ENCODE data around the gene PPCDC. TPM values are rescaled to one million over a fixed set of nuclear protein-coding genes. Genes with fewer than 3 reads are reported as not detected.
A peak's percentile ranks its signal among the peaks of the same experiment; 100 is the strongest.

PPCDC gene
- total RNA-seq, 1 donor from 2014 or later, result 11.2 TPM

DNA sequence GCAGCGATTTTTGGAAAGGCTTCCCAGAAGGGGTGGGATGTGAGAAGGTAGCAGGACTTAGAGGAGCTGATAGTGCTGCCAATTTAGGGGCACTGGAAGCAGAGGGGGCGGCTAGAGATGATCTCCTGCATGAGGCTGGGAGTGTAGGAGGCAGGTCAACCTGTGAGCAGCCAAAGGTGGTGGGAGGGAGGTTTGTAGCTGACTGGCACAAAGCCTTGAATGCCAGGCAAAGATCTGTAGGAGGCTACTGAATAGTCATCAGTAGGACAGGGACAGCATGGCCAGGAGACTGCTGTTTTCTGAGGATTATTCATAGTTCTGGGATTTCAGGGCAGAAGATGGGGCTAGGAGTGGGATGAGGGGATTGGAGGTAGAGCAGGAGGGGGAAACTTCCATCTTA lies 25.8 kb upstream of the PPCDC start:
- DNase-seq, result no peak
- Histone ChIP-seq H3K9me3 (no peaks in the 10 kb centered on the region), H3K4me3 (no peak overlapping the region), H3K27ac (no peak overlapping the region), H3K36me3 (no peaks in the 10 kb centered on the region), H3K27me3 (ENCODE audit: low read depth) (peaks cover 9% of the 10 kb centered on the region), H3K4me1 (peaks cover 12% of the 10 kb centered on the region)
- TF ChIP-seq, protein P1, sequence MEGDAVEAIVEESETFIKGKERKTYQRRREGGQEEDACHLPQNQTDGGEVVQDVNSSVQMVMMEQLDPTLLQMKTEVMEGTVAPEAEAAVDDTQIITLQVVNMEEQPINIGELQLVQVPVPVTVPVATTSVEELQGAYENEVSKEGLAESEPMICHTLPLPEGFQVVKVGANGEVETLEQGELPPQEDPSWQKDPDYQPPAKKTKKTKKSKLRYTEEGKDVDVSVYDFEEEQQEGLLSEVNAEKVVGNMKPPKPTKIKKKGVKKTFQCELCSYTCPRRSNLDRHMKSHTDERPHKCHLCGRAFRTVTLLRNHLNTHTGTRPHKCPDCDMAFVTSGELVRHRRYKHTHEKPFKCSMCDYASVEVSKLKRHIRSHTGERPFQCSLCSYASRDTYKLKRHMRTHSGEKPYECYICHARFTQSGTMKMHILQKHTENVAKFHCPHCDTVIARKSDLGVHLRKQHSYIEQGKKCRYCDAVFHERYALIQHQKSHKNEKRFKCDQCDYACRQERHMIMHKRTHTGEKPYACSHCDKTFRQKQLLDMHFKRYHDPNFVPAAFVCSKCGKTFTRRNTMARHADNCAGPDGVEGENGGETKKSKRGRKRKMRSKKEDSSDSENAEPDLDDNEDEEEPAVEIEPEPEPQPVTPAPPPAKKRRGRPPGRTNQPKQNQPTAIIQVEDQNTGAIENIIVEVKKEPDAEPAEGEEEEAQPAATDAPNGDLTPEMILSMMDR (IDR thresholded peaks at IDR 0.05), result no peak
- intact Hi-C loops (cut with DNase I), result no loop called here
- ATAC-seq, result no peak

DNA sequence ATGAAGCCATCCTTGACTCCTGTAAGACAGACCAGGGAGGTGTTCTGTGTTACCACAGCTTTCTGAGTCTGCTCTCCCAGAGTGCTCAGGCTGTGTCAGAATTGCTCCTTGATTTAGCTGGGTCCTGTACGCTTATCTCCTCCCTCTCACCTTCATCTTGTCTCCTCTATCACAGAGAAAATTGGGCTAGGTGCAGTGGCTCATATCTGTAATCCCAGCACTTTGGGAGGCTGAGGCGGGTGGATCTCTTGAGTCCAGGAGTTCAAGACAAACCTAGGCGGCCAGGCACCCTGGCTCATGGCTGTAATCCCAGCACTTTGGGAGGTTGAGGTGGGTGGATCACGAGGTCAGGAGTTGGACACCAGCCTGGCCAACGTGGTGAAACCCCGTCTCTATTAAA lies 22.1 kb upstream of the PPCDC start:
- Histone ChIP-seq H3K4me1 (peaks cover 4% of the 10 kb centered on the region), H3K27me3 (ENCODE audit: low read depth) (peaks cover 5% of the 10 kb centered on the region), H3K4me3 (no peak overlapping the region), H3K9me3 (no peaks in the 10 kb centered on the region), H3K36me3 (no peaks in the 10 kb centered on the region), H3K27ac (no peak overlapping the region)
- DNase-seq, result peak; percentile 15
- intact Hi-C loops (cut with DNase I), result no loop called here
- TF ChIP-seq, protein P1 (IDR thresholded peaks at IDR 0.05), result no peak
- ATAC-seq, result no peak

DNA sequence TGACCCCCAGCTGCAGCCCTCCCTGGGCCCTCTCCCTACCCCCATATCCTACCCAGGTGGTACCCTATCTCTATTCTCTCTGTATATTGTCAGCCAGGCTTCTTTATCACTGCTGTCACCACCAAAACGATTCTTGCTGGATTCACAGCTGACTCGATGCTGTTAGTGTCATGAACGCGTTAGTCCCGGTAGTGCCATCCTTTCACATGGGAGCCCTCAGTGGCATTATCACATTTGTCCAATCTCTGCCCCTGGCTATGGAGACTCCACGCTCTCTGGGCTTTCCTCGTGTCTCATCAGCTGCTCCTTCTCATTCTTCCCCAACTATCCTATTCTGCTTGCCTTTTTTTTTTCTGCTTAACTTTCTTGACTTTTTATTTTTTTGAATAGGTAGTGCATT lies 21.0 kb upstream of the PPCDC start:
- no peak for ATAC-seq
- Histone ChIP-seq H3K4me3 (no peak overlapping the region), H3K4me1 (no peaks in the 10 kb centered on the region), H3K9me3 (no peaks in the 10 kb centered on the region), H3K36me3 (no peaks in the 10 kb centered on the region), H3K27me3 (ENCODE audit: low read depth) (no peaks in the 10 kb centered on the region), H3K27ac (no peak overlapping the region)
- intact Hi-C loops (cut with DNase I), result no loop called here
- TF ChIP-seq, protein P1 (IDR thresholded peaks at IDR 0.05), result no peak
- DNase-seq, result no peak

GRCh38 chr15:75007216-75007615 lies 16.2 kb upstream of the PPCDC start:
- Histone ChIP-seq H3K4me3 (no peak overlapping the region), H3K9me3 (no peaks in the 10 kb centered on the region), H3K27me3 (ENCODE audit: low read depth) (no peaks in the 10 kb centered on the region), H3K36me3 (no peaks in the 10 kb centered on the region), H3K27ac (no peak overlapping the region), H3K4me1 (no peaks in the 10 kb centered on the region)
- TF ChIP-seq, protein P1 (IDR thresholded peaks at IDR 0.05), result no peak
- no peak for DNase-seq
- intact Hi-C loops (cut with DNase I), result no loop called here
- ATAC-seq, result no peak

DNA sequence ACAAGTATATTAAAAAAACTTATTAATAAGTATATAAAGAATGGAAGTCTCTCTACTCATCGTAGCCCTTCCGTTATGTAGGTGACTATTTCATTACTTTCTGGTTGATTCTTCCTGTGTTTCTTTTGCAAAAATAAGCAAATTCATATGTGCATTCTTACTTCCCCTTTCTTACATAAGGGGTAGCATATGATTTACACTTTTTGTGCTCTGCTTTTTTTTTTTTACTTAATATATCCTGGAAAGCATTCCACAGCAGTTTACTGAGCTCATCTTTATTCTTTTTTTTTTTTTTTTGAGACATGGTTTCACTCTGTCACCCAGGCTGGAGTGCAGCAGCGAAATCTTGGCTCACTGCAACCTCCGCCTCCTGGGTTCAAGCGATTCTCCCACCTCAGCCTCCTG lies 15.2 kb upstream of the PPCDC start:
- H3K4me3 ChIP-seq, result no peak overlapping the region
- H3K4me1 ChIP-seq, result no peaks in the 10 kb centered on the region
- TF ChIP-seq, protein P1 (IDR thresholded peaks at IDR 0.05), result no peak
- H3K27me3 ChIP-seq (ENCODE audit: low read depth), result no peaks in the 10 kb centered on the region
- no peaks in the 10 kb centered on the region for H3K9me3 ChIP-seq
- DNase-seq (no peak), ATAC-seq (no peak)
- H3K27ac ChIP-seq, result no peak overlapping the region
- intact Hi-C loops (cut with DNase I), result no loop called here
- H3K36me3 ChIP-seq, result no peaks in the 10 kb centered on the region
